SJCRH30 (cell line): Measurements from ENCODE around the gene ARAP1. TPM values are rescaled to one million over a fixed set of nuclear protein-coding genes. Genes with fewer than 3 reads are reported as not detected.

Experiments used
- DNase-seq, 2 experiments: peaks; one replicate each; pipeline ENCODE4 v3.0.0-alpha.2; 2015 to 2020
- H3K27ac ChIP-seq: fragments of 250-450 bp; sonication (Bioruptor Pico); 2 replicates; pipeline ENCODE4 v1.5.1; 2020; ENCODE audit warnings: mild to moderate bottlenecking, moderate library complexity
- H3K27me3 ChIP-seq: fragments of 250-450 bp; sonication (Bioruptor Pico); 2 replicates; pipeline ENCODE4 v1.5.1; 2020; ENCODE audit warnings: mild to moderate bottlenecking, moderate library complexity
- H3K36me3 ChIP-seq: fragments of 250-450 bp; sonication (Bioruptor Pico); 2 replicates; pipeline ENCODE4 v1.5.1; 2020; ENCODE audit warnings: mild to moderate bottlenecking, moderate library complexity
- H3K4me1 ChIP-seq: fragments of 250-450 bp; sonication (Bioruptor Pico); 2 replicates; pipeline ENCODE4 v1.5.1; 2020; ENCODE audit warnings: mild to moderate bottlenecking, moderate library complexity
- H3K4me3 ChIP-seq: fragments of 250-450 bp; sonication (Bioruptor Pico); 2 replicates; pipeline ENCODE4 v1.5.1; 2020; ENCODE audit warnings: mild to moderate bottlenecking, moderate library complexity
- H3K9me3 ChIP-seq: fragments of 250-450 bp; sonication (Bioruptor Pico); replicated peaks from 2 replicates; pipeline ENCODE4 v1.5.1; 2020; ENCODE audit warnings: mild to moderate bottlenecking, moderate library complexity
- total RNA-seq: library from RNA; depleted of rRNA; stranded (reverse); fragments of >200 nt; shearing (Covaris generic); gene quantifications from 2 replicates; pipeline ENCODE4 v1.2.3, GENCODE V29; 2014

The ARAP1 gene
- total RNA-seq, 1 experiment from 2014 or later = 19.0 TPM

GRCh38 chr11:72657411-72658100, 94.7 kb downstream of the ARAP1 start:
- no peaks in the 10 kb centered on the region for H3K9me3 ChIP-seq
- H3K27ac ChIP-seq = no peak overlapping the region
- H3K4me3 ChIP-seq = no peak overlapping the region
- no peaks in the 10 kb centered on the region for H3K36me3 ChIP-seq
- H3K27me3 ChIP-seq = no peaks in the 10 kb centered on the region
- no peak for DNase-seq
- H3K4me1 ChIP-seq = no peaks in the 10 kb centered on the region

GRCh38 chr11:72655896-72656464, 96.2 kb downstream of the ARAP1 start:
- Histone ChIP-seq H3K27me3 (no peaks in the 10 kb centered on the region), H3K27ac (no peak overlapping the region), H3K4me1 (no peaks in the 10 kb centered on the region; the same call in 1 of the 2 replicates), H3K9me3 (no peaks in the 10 kb centered on the region), H3K36me3 (no peaks in the 10 kb centered on the region), H3K4me3 (no peak overlapping the region)
- DNase-seq = no peak

GRCh38 chr11:72655014-72655413, 97.2 kb downstream of the ARAP1 start:
- no peaks in the 10 kb centered on the region for H3K27me3 ChIP-seq

GRCh38 chr11:72653649-72654048, 98.6 kb downstream of the ARAP1 start:
- H3K4me3 ChIP-seq = no peak overlapping the region
- H3K9me3 ChIP-seq = no peaks in the 10 kb centered on the region
- no peak for DNase-seq
- H3K27me3 ChIP-seq = no peaks in the 10 kb centered on the region
- no peak overlapping the region for H3K27ac ChIP-seq
- peaks cover 10% of the 10 kb centered on the region for H3K4me1 ChIP-seq
- no peaks in the 10 kb centered on the region for H3K36me3 ChIP-seq

More at GRCh38 chr11:72655014-72655413, 97.2 kb downstream of the ARAP1 start:
- no peaks in the 10 kb centered on the region for H3K9me3 ChIP-seq
- DNase-seq = no peak
- no peak overlapping the region for H3K27ac ChIP-seq
- H3K4me3 ChIP-seq = no peak overlapping the region
- peaks cover 10% of the 10 kb centered on the region for H3K4me1 ChIP-seq
- H3K36me3 ChIP-seq = no peaks in the 10 kb centered on the region

- Histone ChIP-seq H3K9me3 (no peaks in the 10 kb centered on the region), H3K4me3 (no peak overlapping the region), H3K36me3 (no peaks in the 10 kb centered on the region), H3K27me3 (no peaks in the 10 kb centered on the region), H3K27ac (no peak overlapping the region), H3K4me1 (peaks cover 10% of the 10 kb centered on the region)
- no peak for DNase-seq
These were observed 99.2 kb downstream of the ARAP1 start for GRCh38 chr11:72652873-72653630.

- H3K9me3 ChIP-seq = no peaks in the 10 kb centered on the region
- no peak overlapping the region for H3K4me3 ChIP-seq
- DNase-seq = no peak
- H3K27ac ChIP-seq = no peak overlapping the region
- H3K4me1 ChIP-seq = peaks cover 10% of the 10 kb centered on the region
- no peaks in the 10 kb centered on the region for H3K27me3 ChIP-seq
- no peaks in the 10 kb centered on the region for H3K36me3 ChIP-seq
These were observed 100.1 kb downstream of the ARAP1 start for GRCh38 chr11:72652133-72652532.

- Histone ChIP-seq H3K27ac (no peak overlapping the region), H3K4me3 (no peak overlapping the region), H3K36me3 (no peaks in the 10 kb centered on the region), H3K27me3 (no peaks in the 10 kb centered on the region), H3K9me3 (no peaks in the 10 kb centered on the region), H3K4me1 (peaks cover 10% of the 10 kb centered on the region)
- no peak for DNase-seq
These were observed 102.8 kb downstream of the ARAP1 start for GRCh38 chr11:72649215-72649976.

GRCh38 chr11:72648384-72649136, 103.6 kb downstream of the ARAP1 start:
- Histone ChIP-seq H3K27ac (no peak overlapping the region), H3K9me3 (no peaks in the 10 kb centered on the region), H3K4me3 (no peak overlapping the region), H3K27me3 (no peaks in the 10 kb centered on the region), H3K36me3 (no peaks in the 10 kb centered on the region), H3K4me1 (peaks cover 10% of the 10 kb centered on the region)
- DNase-seq = no peak

- Histone ChIP-seq H3K9me3 (no peaks in the 10 kb centered on the region), H3K27me3 (no peaks in the 10 kb centered on the region), H3K36me3 (no peaks in the 10 kb centered on the region), H3K4me3 (no peak overlapping the region), H3K4me1 (peaks cover 10% of the 10 kb centered on the region), H3K27ac (no peak overlapping the region)
- no peak for DNase-seq
These were observed 104.3 kb downstream of the ARAP1 start for GRCh38 chr11:72647882-72648281.

- DNase-seq = no peak
- H3K27ac ChIP-seq = no peak overlapping the region
These were observed 105.7 kb downstream of the ARAP1 start for GRCh38 chr11:72646472-72646871.

GRCh38 chr11:72646024-72646423, 106.2 kb downstream of the ARAP1 start:
- Histone ChIP-seq H3K27ac (no peak overlapping the region), H3K27me3 (peaks cover 8% of the 10 kb centered on the region; the same call in 1 of the 2 replicates), H3K9me3 (no peaks in the 10 kb centered on the region), H3K4me3 (no peak overlapping the region), H3K36me3 (no peaks in the 10 kb centered on the region), H3K4me1 (peaks cover 10% of the 10 kb centered on the region)
- DNase-seq = no peak

More at GRCh38 chr11:72646472-72646871, 105.7 kb downstream of the ARAP1 start:
- Histone ChIP-seq H3K4me3 (no peak overlapping the region), H3K4me1 (peaks cover 10% of the 10 kb centered on the region), H3K9me3 (no peaks in the 10 kb centered on the region), H3K27me3 (peaks cover 4% of the 10 kb centered on the region; the same call in 1 of the 2 replicates), H3K36me3 (no peaks in the 10 kb centered on the region)

GRCh38 chr11:72643547-72643946, 108.7 kb downstream of the ARAP1 start:
- Histone ChIP-seq H3K27me3 (peaks cover 11% of the 10 kb centered on the region; the same call in 1 of the 2 replicates), H3K4me3 (no peak overlapping the region), H3K4me1 (no peaks in the 10 kb centered on the region), H3K9me3 (no peaks in the 10 kb centered on the region), H3K36me3 (no peaks in the 10 kb centered on the region), H3K27ac (no peak overlapping the region)
- no peak for DNase-seq

GRCh38 chr11:72642884-72643522, 109.2 kb downstream of the ARAP1 start:
- Histone ChIP-seq H3K4me1 (no peaks in the 10 kb centered on the region), H3K36me3 (no peaks in the 10 kb centered on the region), H3K27ac (no peak overlapping the region), H3K4me3 (peak overlapping the region; percentile 62), H3K9me3 (no peaks in the 10 kb centered on the region), H3K27me3 (peaks cover 11% of the 10 kb centered on the region; the same call in 1 of the 2 replicates)
- DNase-seq = peak; percentile 49 to 68
